GM19395 (cell line): ENCODE measurements around the gene ZDHHC1.
"Not testable (repeated sequence)": the region's sequence is repeated elsewhere in the genome, so short reads cannot be mapped to it uniquely, and the experiment has no call there.

ENCODE experiments used
- ATAC-seq: cut with Tn5 transposase; IDR thresholded peaks from one replicate; pipeline ENCODE4 v1.9.1; 2021; ENCODE audit warnings: mild to moderate bottlenecking, moderate library complexity; ENCODE audit not compliant: unreplicated experiment

Gene ZDHHC1

DNA sequence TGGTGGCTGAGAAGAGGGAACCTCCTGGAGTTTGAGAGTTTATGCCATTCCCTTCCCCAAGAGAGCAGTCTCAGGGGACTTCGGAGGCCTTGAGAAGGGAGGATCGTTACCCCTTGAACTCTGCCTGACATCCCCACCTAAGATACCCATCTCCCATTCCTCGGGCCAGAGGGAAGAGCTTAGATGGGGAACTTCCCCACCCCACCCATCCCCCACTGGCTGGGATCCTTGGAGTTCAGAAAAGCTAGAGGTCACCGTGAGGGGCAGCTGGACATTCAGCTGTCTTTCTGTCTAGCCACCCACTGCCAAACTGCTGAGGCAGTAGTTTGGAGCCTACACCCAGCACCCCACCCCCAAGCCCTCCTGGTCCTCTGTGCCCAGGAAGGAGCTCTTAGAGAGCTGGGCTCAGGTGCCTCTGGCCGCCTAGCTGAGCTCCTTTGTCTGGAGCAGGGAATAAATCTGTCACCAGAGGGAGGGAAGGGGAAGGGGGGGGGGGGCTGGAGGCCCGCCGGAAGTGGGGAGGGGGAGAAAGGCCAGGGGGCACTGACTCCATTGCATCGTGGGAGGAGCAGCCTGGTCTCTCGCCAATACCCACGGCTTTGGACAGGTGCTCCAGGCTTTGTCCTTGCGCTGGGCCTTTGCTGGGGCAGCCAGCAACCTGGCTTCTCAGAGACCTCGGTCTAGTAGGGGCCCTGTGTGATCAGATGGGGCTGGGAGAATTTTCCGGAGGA, 15.7 kb upstream of the ZDHHC1 start:
- ATAC-seq = no peak

DNA sequence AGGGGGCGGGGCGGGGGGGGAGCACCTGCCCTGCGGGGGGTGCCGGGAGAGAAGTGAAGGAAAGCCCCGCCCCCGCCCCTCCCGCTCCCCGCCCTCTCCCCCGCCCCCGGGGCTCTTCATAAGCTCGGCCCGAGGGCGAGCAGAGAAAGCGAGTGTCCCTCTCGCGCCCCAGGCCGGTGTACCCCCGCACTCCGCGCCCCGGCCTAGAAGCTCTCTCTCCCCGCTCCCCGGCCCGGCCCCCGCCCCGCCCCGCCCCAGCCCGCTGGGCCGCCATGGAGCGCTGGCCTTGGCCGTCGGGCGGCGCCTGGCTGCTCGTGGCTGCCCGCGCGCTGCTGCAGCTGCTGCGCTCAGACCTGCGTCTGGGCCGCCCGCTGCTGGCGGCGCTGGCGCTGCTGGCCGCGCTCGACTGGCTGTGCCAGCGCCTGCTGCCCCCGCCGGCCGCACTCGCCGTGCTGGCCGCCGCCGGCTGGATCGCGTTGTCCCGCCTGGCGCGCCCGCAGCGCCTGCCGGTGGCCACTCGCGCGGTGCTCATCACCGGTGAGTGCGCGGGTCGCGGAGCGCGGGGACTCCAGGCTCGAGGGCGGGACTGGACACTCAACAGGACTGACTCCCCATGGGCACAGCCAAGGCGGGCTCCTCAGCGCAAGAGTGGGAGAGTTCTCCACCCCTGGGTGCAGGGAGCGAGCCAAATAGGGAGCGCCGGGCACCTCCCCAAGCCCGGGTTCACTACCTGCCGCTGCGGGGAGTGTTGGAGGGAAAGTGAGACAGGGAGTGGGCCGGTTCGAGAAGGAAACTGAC, 14.9 kb upstream of the ZDHHC1 start, which contains the start of gene HSD11B2:
Gene HSD11B2 (plus strand): TSS at position 145 of the 798 bp plus-strand sequence. CDS start 128 bp downstream, at position 273.
- no peak for ATAC-seq

DNA sequence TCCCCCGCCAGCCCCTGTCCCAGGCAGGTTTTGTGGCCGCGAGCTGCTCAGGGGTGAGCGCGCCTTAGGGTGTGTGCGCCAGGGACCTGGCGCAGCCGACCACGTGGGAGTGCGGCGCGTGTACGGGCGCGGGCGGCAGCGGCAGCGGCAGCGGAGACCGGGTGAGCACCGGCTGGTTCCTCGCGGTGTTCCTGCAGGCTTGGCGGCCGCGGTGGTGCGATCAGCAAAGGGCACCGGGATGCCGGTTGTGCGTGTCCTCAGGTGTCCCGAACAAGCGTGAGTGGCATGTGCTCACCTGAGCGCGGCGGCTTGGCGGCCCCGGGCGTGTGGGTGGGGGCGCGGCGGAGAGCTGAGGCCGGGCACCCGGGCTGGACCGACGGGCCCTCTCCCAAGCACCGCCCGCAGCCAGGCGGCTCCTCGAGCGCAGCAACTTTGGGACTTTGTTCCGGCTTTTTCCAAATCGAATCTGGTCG, 14.3 kb upstream of the ZDHHC1 start:
- ATAC-seq = no peak

DNA sequence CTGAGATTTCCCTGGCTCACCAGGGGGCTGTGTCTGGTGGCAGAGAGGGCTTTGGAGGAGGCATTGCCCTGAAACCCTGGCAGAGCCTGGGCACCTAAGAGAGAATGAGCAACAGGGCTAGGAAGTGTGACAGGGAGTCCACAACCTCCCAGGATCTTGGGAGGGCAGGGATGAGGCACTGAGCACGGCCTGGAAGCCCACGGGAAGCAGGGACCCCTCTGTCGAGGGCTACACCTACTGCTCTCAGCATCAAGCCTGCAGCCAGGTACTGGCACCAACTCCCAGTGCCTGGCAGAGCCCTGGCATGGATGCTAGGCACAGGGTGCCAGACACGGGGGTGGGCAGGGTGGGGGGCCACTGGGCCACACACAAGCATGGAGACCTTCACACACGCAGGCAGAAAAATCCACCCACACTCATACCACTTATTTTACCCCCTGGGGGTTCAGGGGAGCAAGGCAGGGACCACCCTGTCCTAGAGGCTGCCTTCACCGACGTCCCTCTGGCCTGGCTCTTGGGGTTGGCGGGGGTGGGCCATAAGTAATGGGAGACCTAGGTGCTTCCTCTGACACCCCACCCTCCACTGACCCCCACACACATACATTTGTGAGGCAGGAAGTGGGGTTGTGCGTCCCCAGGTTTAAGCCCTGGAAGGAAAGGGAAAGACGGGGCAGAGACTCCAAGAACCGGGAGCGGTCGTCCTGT, 13.7 kb upstream of the ZDHHC1 start:
- ATAC-seq = no peak

DNA sequence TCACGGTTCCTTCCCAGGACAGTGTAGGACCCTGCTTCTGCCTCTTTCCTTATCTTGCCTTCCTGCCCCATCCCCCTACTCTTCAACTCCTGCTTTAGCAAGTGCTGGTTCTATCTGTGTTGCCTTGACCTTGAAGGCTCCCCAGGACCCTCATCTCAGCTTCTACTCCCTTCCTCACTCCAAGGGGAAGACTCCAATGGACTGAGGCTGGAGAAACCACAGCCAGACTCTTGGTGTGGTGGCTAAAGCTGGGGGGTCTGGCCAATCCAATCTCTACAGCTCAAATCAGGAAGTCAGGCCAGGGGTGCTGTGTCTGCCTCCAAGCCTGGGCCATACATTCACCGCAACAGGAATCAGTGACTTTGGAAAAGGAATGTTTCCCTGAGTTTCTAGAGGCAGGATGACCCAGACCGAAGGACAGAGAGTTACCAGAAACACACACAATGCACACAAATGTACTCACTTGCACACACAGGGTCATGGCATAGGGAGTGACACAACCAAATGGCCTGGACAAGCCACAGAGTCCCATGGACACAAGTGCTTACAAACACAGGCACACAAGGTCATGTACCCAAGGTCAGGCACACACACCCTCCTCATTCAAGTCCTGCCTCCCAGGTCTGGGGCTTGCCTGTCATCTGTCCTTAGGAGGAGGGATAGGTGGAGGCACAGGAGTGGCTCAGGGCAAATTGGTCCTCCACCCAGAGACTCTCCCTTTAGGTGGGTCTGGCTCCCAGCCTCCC, 12.9 kb upstream of the ZDHHC1 start:
- ATAC-seq = no peak

DNA sequence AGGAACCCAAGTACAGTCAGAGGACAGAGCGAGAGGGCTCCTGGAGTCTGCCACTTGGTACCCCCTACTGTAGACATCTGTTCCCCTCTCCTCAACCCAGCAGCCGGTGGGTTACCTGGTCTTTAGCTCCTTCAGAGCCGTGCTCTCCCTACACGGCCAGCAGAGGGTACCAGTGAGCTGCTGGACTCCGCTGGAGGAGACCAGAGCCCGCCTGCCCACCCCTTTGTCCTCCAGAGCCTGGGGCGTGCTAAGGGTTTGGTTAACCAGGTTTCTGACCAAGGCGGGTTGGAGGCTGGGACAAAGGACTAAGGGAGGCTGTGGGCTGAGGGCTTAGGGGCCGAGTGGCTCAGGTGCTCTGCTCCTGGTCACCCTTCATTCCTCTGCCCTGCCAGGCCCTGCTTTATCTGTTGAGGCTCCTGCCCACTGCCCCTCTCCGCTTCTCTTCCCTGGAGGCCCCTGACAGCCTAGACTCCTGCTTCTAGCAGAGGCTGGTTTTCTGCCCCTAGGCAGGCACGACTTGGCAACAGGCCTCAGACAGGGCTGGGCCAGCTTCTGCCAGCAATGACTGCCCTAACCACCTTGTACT, 12.0 kb upstream of the ZDHHC1 start:
- ATAC-seq = no peak

DNA sequence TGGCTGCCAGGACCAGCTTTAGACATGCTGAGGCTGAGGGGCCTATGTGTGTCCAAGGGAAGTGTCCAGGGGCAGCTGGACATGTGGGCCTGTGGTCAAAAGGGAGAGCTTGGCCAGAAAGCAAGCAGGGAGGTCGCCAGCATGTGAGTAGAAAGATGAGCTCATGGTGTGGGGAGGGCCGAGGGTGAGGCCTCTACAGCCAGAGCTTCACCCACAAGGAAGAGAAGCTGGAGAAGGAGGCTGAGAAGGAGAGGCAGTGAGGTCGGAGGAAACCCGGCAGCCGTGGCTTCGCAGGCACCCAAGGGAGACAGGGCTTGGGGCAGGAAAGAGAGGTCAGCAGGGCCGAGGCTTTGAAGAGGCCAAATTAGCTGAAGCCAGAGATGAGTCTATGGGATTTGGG, 10.7 kb upstream of the ZDHHC1 start:
- ATAC-seq = no peak

DNA sequence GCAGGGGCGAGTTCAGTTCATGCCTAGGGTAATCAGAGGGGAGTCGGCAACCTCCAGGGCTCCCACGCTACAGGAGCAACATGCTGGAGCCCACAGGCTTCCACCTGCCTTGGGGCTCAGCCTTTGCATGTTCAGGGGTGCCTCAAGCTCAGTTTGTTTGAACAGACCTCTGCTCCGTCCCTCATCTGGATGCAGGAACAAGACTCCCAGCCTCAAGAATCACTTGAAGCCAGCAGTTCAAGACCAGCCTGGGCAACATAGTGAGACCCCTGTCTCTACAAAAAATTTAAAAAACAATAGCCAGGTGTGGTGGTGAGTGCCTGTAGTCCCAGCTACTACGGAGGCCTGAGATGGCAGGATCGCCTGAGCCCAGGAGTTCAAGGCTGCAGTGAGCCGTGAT, 9.7 kb upstream of the ZDHHC1 start:
- no peak for ATAC-seq

DNA sequence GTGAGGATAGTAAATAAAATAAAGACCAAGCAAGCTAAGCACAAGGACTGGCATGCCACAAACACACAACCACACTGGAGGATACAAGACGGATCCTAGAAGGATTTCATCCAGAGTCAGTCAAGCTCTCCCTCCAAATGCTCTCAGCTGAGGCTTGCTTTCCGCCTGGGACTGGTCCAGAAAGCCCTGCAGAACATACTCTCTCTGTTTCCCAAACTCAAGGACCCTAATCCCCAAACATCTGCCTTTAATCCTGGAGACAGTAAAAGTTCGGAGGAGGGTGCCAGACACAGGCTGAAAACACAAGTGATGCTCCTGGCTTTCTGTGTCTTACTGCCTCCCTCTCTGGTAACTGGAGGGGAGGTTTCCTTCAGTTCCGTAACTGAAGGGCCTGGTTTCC, 9.3 kb upstream of the ZDHHC1 start:
- ATAC-seq = no peak

DNA sequence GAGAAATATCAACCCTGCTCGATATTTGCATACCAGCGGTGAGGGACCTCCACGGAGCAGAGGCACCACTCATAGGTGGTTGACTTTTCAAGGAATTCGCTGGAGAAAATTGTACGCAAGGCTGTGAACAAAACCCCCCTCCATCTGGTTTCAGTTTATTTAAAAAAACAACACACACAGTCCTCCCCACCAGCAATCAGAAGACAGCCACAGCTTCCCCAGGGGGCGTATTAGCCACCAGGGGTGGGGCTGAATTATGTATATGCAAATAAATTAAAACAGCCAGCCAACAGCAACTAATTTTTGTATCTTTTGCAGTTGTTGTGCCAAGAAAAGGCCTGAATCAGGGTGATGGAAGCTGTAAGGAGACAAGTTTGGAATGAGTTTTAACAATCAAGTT, 8.8 kb upstream of the ZDHHC1 start:
- ATAC-seq = no peak

DNA sequence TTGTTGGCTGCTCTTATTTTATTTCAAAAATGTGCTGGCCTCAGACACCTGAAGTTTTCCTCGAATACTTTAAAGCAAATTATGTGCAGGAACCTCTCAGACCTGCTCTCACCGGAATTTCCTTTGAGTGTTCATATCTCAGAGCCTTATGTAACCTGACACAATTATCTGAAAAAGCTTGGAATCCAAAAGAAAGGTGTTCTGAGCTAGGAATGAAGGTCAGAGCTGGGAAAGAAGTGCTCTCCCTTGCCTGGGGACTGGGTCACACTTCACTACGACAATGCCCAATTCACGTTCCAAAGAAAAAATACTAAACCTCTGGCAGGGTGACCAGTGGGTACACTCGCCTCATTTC, 8.0 kb upstream of the ZDHHC1 start:
- ATAC-seq = no peak

DNA sequence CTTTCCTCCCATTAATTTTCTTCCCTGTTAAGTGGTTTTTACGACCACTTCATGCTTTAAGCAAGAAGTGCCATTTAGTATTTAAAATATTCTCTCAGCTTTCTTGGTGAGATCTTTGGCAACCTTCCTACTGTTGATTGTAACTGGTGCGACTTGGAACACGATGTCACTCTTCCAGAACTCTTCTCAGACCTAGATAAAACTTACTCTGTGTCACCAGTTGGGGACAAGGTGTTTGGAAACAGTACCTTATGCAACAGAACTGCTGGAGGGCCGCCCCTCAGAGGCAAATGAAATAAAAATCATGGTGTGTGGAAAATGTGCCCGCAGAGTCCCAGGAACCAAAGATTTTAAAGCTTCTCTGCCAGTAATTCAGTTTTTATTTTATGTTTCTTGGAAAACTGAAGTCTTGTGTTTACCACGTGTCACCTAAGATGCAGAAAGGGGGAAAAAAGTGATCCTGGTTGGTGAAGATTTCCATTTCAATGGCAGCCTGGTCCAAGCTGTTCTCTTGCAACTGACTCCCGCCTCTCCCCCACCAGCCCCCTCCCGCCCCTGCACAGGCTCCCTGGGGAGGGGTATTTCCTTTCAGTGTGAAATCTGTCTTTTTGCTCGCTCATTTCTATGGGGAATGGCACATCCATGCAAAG, 7.5 kb upstream of the ZDHHC1 start:
- no peak for ATAC-seq

DNA sequence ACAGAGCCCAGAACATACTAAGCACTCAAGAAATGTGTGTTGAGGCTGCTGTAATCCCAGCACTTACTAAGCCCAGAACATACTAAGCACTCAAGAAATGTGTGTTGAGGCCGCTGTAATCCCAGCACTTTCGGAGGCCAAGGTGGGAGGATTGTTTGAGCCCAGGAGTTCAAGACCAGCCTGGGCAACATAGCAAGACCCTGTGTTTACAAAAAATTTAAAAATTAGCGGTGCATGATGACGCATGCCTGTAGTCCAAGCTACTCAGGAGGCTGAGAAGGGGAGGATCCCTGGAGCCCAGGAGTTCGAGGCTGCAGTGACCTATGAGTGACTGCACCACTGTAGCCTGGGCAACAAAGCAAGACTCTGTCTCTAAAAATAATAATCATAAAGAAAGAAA, 6.7 kb upstream of the ZDHHC1 start:
- ATAC-seq = no peak

DNA sequence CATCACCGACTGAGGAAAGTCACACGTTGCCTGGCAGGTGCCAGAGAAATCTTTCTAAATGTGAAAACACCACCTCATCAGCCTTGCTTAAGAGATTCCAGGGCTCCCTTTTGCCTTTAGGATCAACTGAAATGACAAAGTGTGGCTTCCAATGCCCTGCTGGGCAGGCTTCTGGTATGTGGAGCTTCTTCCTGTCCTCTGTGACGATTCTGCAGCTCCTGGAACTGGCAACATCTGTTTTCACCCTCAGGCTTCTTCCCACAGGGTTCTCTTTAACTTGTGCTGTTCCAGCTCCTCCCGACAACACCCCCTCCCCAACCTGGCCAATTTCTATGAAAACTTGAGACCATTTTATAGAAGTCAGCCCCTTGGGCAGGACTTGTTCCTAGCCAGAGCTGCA, 4.8 kb upstream of the ZDHHC1 start:
- ATAC-seq = no peak

DNA sequence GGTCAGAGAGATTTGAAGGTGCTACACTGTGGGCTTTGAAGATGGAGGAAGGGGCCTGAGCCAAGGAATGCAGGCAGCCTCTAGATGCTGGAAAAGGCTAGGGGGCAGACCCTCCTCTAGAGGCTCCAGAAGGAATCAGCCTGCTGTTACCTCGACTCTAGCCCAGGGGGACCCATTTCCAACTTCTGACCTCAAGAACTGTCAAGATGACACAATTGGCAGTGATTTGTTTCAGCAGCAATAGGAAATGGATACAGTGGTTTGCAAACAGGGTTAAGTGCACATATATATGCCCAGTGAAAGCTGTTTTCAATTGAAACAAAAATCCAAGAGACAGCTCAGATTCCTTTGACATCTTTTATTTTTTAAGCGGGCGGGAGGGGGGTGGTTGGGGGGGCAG, 3.7 kb upstream of the ZDHHC1 start:
- ATAC-seq = no peak

DNA sequence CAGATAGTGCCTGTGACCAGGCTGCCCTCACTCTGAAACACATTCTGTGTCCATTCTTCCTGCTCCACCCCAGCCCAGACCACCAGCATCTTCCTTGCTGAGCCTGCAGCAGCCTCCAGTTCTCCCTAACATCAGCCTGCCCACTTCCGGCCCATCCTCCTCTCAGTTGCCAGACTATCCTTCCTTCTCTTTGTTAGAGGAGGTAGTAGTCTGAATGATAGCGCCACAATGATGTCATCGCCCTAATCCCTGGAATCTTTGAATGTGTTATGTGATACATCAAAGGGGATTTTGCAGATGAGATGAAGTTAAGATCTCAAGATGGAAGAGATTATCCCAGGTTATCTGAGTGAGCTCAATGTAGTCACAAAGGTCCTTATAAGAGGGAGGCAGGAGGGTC, 3.2 kb upstream of the ZDHHC1 start:
- ATAC-seq = no peak

DNA sequence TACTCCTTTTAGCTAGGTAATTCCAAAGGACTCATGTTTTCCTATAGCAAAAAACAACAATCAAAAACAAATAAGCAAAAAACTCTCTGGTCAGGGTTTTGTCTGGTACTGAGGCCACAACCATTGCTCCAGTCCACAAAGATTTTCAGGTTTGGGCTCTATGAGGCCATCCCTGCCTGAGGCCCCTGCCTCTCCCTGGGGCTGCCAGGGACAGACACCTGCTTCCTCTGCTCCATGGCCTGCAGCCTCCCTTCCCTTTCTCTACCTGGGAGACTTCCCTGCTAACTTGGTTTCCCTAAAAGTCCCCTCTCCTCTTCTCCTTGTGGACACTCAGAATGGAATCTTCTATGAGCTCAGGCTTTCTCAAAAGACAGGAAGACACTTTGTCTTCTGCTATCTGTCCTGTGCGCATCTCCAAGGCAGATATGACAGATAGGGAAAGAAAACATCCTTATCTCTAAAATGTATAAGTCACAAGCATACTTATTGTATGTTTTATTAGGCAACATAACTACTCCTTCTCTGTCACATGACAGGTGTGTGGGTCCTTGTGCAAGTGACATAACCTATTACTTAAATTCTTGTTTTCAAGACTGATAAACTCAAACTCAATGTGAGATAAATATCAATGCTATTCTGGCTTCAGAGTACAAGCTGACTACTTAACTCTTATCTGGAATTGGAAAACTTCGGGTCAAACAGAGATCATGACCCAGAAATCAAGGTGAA, 1.2 kb upstream of the ZDHHC1 start:
- no peak for ATAC-seq

DNA sequence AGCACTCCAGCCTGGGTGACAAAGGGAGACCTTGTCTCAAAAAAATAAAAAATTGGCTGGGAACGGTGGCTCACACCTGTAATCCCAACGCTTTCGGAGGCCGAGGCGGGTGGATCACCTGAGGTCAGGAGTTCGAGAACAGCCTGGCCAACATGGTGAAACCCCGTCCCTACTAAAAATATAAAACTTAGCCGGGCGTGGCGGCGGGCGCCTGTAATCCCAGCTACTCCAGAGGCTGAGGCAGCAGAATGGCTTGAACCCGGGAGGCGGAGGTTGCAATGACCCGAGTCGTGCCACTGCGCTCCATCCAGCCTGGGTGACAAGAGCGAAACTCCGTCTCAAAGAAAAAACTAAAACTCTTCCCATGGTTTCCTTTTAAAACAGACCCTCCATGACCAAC, 856 bp downstream of the ZDHHC1 start:
- ATAC-seq = not testable (repeated sequence)
